Muscle of leg (tissue), 11 donors: ENCODE results near the gene IGF2BP2. TPM values are rescaled to one million over a fixed set of nuclear protein-coding genes. Genes with fewer than 3 reads are reported as not detected.

Experiments
- DNase-seq: peaks from one replicate; pipeline ENCODE4 v3.0.0; 2013
- H3K27ac ChIP-seq: one replicate; pipeline ENCODE4 v1.5.1; 2013; ENCODE audit warnings: mild to moderate bottlenecking, low read length, control low read depth
- H3K27me3 ChIP-seq: one replicate; pipeline ENCODE4 v1.6.1; 2013; ENCODE audit warnings: low read length; ENCODE audit not compliant: control insufficient read depth, insufficient read depth
- H3K36me3 ChIP-seq: one replicate; pipeline ENCODE4 v1.6.1; 2013; ENCODE audit warnings: low read length; ENCODE audit not compliant: control insufficient read depth, insufficient read depth
- H3K4me1 ChIP-seq: one replicate; pipeline ENCODE4 v1.6.1; 2013; ENCODE audit warnings: low read length; ENCODE audit not compliant: control insufficient read depth, insufficient read depth
- H3K4me3 ChIP-seq: one replicate; pipeline ENCODE4 v1.5.1; 2013; ENCODE audit warnings: low read length, control low read depth
- H3K9me3 ChIP-seq: replicated peaks from 2 replicates; pipeline ENCODE4 v1.6.1; 2013; ENCODE audit warnings: low read depth, low read length; ENCODE audit not compliant: control insufficient read depth
- WGBS: methylation state at CpG from one replicate; pipeline ENCODE4 v1.1.5; 2013; ENCODE audit warnings: missing lambda C conversion rate; ENCODE audit not compliant: insufficient coverage; 5-methylcytosine and 5-hydroxymethylcytosine counted together
- polyA plus RNA-seq, 8 donors: library from polyadenylated mRNA; unstranded; fragments of 120-200 nt; gene quantifications; one replicate each; pipeline versions ENCODE4 v1.2.1 to v1.2.3, GENCODE V29; 2013; ENCODE audit warnings: inconsistent platforms in 1 of 8, low replicate concordance in 1 of 8; ENCODE audit not compliant: insufficient read length in 8 of 8, insufficient read depth in 1 of 8
- total RNA-seq: library from RNA; stranded (reverse); fragments of 120-200 nt; gene quantifications from one replicate; pipeline ENCODE4 v1.2.4, GENCODE V29; 2013

IGF2BP2 gene
- total and polyA plus RNA-seq, 9 donors, result 32.6 to 59.5 (median 46.1) TPM

DNA sequence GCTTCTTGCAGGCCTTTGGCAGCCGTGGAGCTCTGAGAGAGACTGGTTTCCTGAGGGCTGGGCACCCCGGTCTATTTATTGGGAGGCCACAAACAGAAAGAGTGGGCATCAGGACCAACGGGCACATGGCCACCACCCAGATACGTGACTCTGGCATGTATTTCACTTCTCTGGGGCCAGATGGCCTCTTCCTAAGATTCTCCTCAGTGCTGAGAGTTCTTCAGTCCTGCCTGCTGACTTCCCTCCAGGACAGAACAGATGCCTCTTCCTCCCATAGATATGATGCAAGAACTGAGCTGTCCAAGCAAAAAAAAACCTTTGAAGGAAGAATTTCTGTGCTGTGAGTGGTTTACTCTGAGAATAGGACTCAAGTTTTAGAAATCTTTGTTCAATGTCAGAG, 107.7 kb downstream of the IGF2BP2 start:
- Histone ChIP-seq H3K9me3 (no peaks in the 10 kb centered on the region), H3K4me3 (no peak overlapping the region), H3K27ac (peak overlapping the region; percentile 16), H3K27me3 (no peaks in the 10 kb centered on the region), H3K4me1 (peaks cover 22% of the 10 kb centered on the region), H3K36me3 (peaks cover 3% of the 10 kb centered on the region)
- WGBS, result 52% methylated on average over 4 of the region's 4 CpGs
- peak; percentile 83 for DNase-seq

GRCh38 chr3:185716436-185717108, 108.3 kb downstream of the IGF2BP2 start:
- 69% methylated on average over 7 of the region's 8 CpGs for WGBS

GRCh38 chr3:185715091-185715490, 109.8 kb downstream of the IGF2BP2 start:
- H3K4me3 ChIP-seq, result no peak overlapping the region
- H3K36me3 ChIP-seq, result no peaks in the 10 kb centered on the region
- no peak overlapping the region for H3K27ac ChIP-seq
- H3K27me3 ChIP-seq, result no peaks in the 10 kb centered on the region
- no peak for DNase-seq
- peaks cover 20% of the 10 kb centered on the region for H3K4me1 ChIP-seq
- 44% methylated on average over 5 of the region's 8 CpGs for WGBS
- H3K9me3 ChIP-seq, result no peaks in the 10 kb centered on the region

More at GRCh38 chr3:185716436-185717108, 108.3 kb downstream of the IGF2BP2 start:
- H3K4me1 ChIP-seq, result peaks cover 22% of the 10 kb centered on the region
- no peaks in the 10 kb centered on the region for H3K27me3 ChIP-seq
- no peaks in the 10 kb centered on the region for H3K9me3 ChIP-seq
- H3K4me3 ChIP-seq, result no peak overlapping the region
- no peak for DNase-seq
- peaks cover 3% of the 10 kb centered on the region for H3K36me3 ChIP-seq
- H3K27ac ChIP-seq, result peak overlapping the region; percentile 16

DNA sequence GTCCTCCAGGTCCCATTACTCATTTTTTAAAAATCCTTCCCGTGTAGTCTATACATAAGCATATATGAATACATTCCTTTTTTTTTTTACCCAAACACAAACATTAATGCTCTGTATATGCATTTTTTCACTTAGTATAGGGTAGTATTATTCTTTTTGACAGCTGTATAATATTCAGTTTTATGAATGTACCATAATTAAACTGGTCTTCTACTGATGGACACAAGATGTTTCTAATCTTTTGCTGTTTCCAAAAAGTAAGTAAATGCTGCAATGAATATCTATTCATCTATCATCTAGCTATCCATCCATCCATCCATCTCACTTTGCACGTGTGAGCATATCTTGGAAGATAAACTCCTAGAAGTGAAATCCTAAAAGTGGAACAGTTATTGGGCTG, 110.8 kb downstream of the IGF2BP2 start:
- peaks cover 22% of the 10 kb centered on the region for H3K4me1 ChIP-seq
- DNase-seq, result no peak
- H3K4me3 ChIP-seq, result no peak overlapping the region
- no peaks in the 10 kb centered on the region for H3K9me3 ChIP-seq
- H3K36me3 ChIP-seq, result no peaks in the 10 kb centered on the region
- no CpG with 5 or more reads among the region's 2 CpGs for WGBS
- H3K27me3 ChIP-seq, result no peaks in the 10 kb centered on the region
- H3K27ac ChIP-seq, result no peak overlapping the region

DNA sequence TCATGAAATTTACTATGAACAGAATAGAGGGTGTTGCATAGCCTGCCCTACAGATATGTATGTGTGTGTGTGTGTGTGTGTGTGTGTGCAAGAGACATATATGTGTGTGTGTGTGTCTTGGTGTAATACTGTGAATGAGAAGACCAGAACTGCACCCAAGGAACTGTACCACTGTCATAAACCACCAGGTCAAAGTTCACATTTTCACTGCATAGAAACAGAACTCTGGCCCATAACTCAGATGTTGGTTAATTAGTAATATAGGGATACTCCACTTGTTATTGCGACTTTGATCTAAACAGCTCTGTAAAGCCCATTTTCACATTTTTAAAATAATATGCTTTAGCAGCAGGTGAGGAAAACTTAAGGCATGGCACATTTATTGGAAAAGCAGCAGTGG, 111.8 kb downstream of the IGF2BP2 start:
- no CpG with 5 or more reads among the region's 1 CpG for WGBS

DNA sequence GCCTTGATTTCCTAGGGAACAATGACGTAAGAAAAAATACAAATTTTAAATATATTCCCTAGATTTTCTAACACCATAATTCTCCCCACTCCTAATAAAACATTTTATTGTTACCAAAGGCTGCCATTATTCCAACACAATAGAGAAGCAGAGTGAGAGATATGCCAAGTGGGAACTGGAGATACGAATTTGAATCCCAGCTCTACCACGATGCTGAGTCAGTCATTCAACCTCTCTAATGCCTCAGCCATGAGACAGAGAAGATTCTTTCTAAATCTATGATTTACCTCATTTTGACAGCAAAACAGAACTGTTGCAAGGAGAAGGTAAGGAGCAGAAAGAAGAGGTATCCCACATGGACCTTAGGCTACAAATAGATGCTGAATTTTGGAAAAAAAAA, 112.5 kb downstream of the IGF2BP2 start:
- no peaks in the 10 kb centered on the region for H3K36me3 ChIP-seq
- no peak for DNase-seq
- H3K4me3 ChIP-seq, result no peak overlapping the region
- no peaks in the 10 kb centered on the region for H3K9me3 ChIP-seq
- peaks cover 17% of the 10 kb centered on the region for H3K4me1 ChIP-seq
- H3K27me3 ChIP-seq, result no peaks in the 10 kb centered on the region
- WGBS, result no CpG with 5 or more reads among the region's 3 CpGs
- no peak overlapping the region for H3K27ac ChIP-seq

More for the DNA sequence above, 111.8 kb downstream of the IGF2BP2 start:
- no peaks in the 10 kb centered on the region for H3K36me3 ChIP-seq
- no peak overlapping the region for H3K27ac ChIP-seq
- H3K4me1 ChIP-seq, result peaks cover 24% of the 10 kb centered on the region
- no peaks in the 10 kb centered on the region for H3K9me3 ChIP-seq
- no peak overlapping the region for H3K4me3 ChIP-seq
- H3K27me3 ChIP-seq, result no peaks in the 10 kb centered on the region
- no peak for DNase-seq

DNA sequence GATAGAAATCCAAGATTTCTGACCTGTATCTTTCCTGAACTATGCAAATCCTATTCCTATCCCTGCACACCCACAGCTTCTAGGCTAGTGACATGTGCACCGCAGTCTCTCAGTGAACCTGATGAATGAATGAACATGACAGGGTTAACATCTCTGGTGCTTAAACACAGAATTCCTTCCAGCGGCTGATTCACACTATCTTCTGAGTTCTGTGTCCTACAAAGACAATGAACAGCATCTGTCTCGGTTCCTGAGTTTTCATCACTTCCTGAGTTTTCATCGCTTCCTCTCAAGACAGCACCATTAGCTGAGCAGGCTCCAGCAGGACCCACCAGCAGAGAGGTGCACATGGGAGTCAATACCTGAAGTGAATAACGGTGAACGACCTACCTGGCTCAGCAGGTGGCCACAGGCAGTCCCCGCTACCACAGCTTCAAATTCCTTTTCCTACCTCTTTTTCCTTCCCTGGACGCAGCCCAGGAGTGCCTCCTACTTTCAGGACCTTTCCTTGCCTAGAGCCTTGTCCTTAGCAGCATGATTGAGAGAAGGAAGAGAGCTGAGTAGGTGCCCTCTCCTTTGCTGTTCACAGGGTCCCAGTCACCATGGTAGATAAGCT, 113.5 kb downstream of the IGF2BP2 start:
- Histone ChIP-seq H3K27me3 (no peaks in the 10 kb centered on the region), H3K4me3 (no peak overlapping the region), H3K9me3 (no peaks in the 10 kb centered on the region), H3K27ac (no peak overlapping the region), H3K4me1 (peaks cover 9% of the 10 kb centered on the region), H3K36me3 (no peaks in the 10 kb centered on the region)
- DNase-seq, result no peak
- WGBS, result 40% methylated on average over 6 of the region's 8 CpGs

DNA sequence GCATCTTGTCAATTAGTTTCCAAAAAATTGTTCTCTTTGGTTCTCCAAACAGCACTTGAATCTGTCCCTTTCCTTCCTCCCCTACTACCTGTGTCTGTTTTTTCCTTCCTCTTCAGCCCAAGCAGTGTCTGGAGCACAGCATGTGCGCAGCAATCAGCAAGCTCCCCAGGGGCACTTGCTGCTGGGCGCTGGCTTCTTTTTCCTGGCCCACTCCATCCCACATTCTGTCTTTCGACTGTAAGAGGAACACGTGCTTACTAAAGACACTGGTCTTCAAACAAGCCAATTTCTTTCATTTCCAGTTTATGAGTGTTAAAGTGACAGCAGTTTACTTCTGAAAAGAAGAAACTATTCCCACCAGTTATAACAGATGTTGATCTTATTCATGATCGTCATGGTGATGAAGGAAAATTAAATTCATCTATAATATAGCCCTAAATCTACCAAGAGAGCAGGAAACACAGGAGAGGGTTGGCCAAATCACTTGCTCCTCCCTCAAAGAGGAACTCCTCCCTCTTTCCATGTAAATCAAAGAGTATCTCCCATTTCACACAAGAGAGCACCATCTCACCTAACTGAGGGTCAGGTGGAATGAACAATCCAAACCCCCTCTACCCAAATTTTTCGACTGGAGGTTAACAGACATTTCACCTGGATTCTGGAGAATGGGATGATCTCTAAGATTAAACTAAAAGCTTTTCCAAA, 115.4 kb downstream of the IGF2BP2 start:
- 15% methylated on average over 2 of the region's 6 CpGs for WGBS
- Histone ChIP-seq H3K4me3 (no peak overlapping the region), H3K4me1 (peaks cover 5% of the 10 kb centered on the region), H3K27me3 (no peaks in the 10 kb centered on the region), H3K9me3 (no peaks in the 10 kb centered on the region), H3K36me3 (no peaks in the 10 kb centered on the region), H3K27ac (no peak overlapping the region)
- peak; percentile 63 for DNase-seq

DNA sequence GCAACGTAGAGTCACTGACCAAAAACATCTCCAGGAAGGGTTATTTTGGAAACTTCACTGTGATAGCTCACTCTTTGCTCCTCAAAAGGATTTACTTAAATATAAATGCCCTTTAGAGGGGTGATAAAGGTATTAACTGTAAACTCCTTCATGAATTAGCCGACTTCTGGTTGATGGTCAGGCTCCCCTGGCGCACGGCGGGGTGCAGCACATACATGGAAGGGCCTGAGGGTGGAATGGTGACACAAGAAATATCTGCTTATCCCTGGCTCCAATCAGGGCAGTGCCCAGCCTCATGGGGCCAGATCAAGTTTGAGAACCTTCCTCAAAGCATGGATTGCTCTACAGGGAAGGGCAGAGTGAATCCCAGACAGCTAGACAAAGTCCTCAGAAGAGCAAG, 116.5 kb downstream of the IGF2BP2 start:
- H3K9me3 ChIP-seq, result no peaks in the 10 kb centered on the region
- H3K27ac ChIP-seq, result no peak overlapping the region
- H3K36me3 ChIP-seq, result no peaks in the 10 kb centered on the region
- no CpG with 5 or more reads among the region's 5 CpGs for WGBS
- no peaks in the 10 kb centered on the region for H3K27me3 ChIP-seq
- H3K4me3 ChIP-seq, result no peak overlapping the region
- peaks cover 5% of the 10 kb centered on the region for H3K4me1 ChIP-seq
- no peak for DNase-seq

- DNase-seq, result no peak
- no peaks in the 10 kb centered on the region for H3K27me3 ChIP-seq
- H3K4me3 ChIP-seq, result no peak overlapping the region
- H3K36me3 ChIP-seq, result no peaks in the 10 kb centered on the region
- no peak overlapping the region for H3K27ac ChIP-seq
- peaks cover 18% of the 10 kb centered on the region for H3K4me1 ChIP-seq
- H3K9me3 ChIP-seq, result no peaks in the 10 kb centered on the region
Observed at GRCh38 chr3:185705498-185705897, 119.3 kb downstream of the IGF2BP2 start.
